Liver (tissue), 9 donors: ENCODE data around the gene EIF3D. TPM values are rescaled to one million over a fixed set of nuclear protein-coding genes. Genes with fewer than 3 reads are reported as not detected.

Experiments
- DNase-seq: peaks from one replicate; pipeline ENCODE4 v3.0.0-alpha.2; 2017; ENCODE audit warnings: low spot score
- H3K27ac ChIP-seq, 2 donors: one replicate each; pipeline ENCODE4 v1.7.0; 2013; ENCODE audit warnings: inconsistent platforms in 2 of 2, low read length in 2 of 2, control low read depth in 1 of 2, low read depth in 1 of 2, mild to moderate bottlenecking in 1 of 2
- H3K27me3 ChIP-seq, 4 donors: one replicate each; pipeline versions ENCODE4 v1.6.1 to v1.7.0; 2013; ENCODE audit warnings: low read length in 3 of 4, inconsistent platforms in 1 of 4, mild to moderate bottlenecking in 1 of 4, moderate library complexity in 1 of 4; ENCODE audit not compliant: control insufficient read depth in 4 of 4, insufficient read depth in 4 of 4
- H3K36me3 ChIP-seq, 4 donors: one replicate each; pipeline versions ENCODE4 v1.6.1 to v1.7.0; 2013; ENCODE audit warnings: low read length in 3 of 4, mild to moderate bottlenecking in 3 of 4, low read depth in 1 of 4, moderate library complexity in 1 of 4; ENCODE audit not compliant: control insufficient read depth in 4 of 4, insufficient read depth in 3 of 4
- H3K4me1 ChIP-seq, 4 donors: one replicate each; pipeline versions ENCODE4 v1.6.1 to v1.7.0; 2013; ENCODE audit warnings: low read length in 3 of 4, mild to moderate bottlenecking in 3 of 4, moderate library complexity in 1 of 4; ENCODE audit not compliant: control insufficient read depth in 4 of 4, insufficient read depth in 4 of 4
- H3K4me3 ChIP-seq, 3 donors: one replicate each; pipeline versions ENCODE4 v1.6.1 to v1.7.0; 2013; ENCODE audit warnings: low read length in 3 of 3, control low read depth in 1 of 3, low read depth in 1 of 3, mild to moderate bottlenecking in 1 of 3
- H3K9ac ChIP-seq, 2 donors: one replicate each; pipeline ENCODE4 v1.7.0; 2013; ENCODE audit warnings: low read length in 2 of 2, mild to moderate bottlenecking in 2 of 2, moderate library complexity in 2 of 2, control low read depth in 1 of 2, low read depth in 1 of 2
- H3K9me3 ChIP-seq, 4 donors: one replicate each; pipeline versions ENCODE4 v1.6.1 to v1.7.0; 2013; ENCODE audit warnings: low read length in 3 of 4; ENCODE audit not compliant: control insufficient read depth in 4 of 4
- ATF3 ChIP-seq: IDR thresholded peaks from 2 replicates; pipeline ENCODE4 v1.6.1; 2016; ENCODE audit warnings: antibody characterized with exemption
- CTCF ChIP-seq: fragments of 150-350 bp; IDR thresholded peaks from 2 replicates; pipeline ENCODE4 v1.5.1; 2017; ENCODE audit warnings: improper control_type of control experiment, low read depth, low read length; ENCODE audit not compliant: missing input control
- EGR1 ChIP-seq, 2 donors: IDR thresholded peaks; 2 replicates each; pipeline ENCODE4 v1.6.1; 2016 to 2018; ENCODE audit warnings: antibody characterized with exemption in 2 of 2, low read depth in 2 of 2
- FOXA1 ChIP-seq: IDR thresholded peaks from 2 replicates; pipeline ENCODE4 v1.6.1; 2016; ENCODE audit warnings: antibody characterized with exemption
- FOXA2 ChIP-seq: IDR thresholded peaks from 2 replicates; pipeline ENCODE4 v1.6.1; 2016; ENCODE audit warnings: antibody characterized with exemption
- GABPA ChIP-seq, 2 donors: IDR thresholded peaks in 1 of 2; conservative IDR thresholded peaks in 1 of 2; 2 replicates each; pipeline ENCODE4 v1.6.1; 2016; ENCODE audit warnings: antibody characterized with exemption in 2 of 2, mild to moderate bottlenecking in 1 of 2, moderate library complexity in 1 of 2
- HNF4A ChIP-seq, 2 donors: conservative IDR thresholded peaks; 2 replicates each; pipeline ENCODE4 v1.6.1; 2016; ENCODE audit warnings: antibody characterized with exemption in 2 of 2, mild to moderate bottlenecking in 2 of 2
- HNF4G ChIP-seq: IDR thresholded peaks from 2 replicates; pipeline ENCODE4 v1.6.1; 2016; ENCODE audit warnings: antibody characterized with exemption
- MAX ChIP-seq: IDR thresholded peaks from 2 replicates; pipeline ENCODE4 v1.6.1; 2016; ENCODE audit warnings: antibody characterized with exemption
- NR2F2 ChIP-seq: IDR thresholded peaks from 2 replicates; pipeline ENCODE4 v1.6.1; 2016; ENCODE audit warnings: antibody characterized with exemption
- RAD21 ChIP-seq, 2 donors: IDR thresholded peaks; 2 replicates each; pipeline ENCODE4 v1.6.1; 2016; ENCODE audit warnings: antibody characterized with exemption in 2 of 2, mild to moderate bottlenecking in 2 of 2
- REST ChIP-seq: IDR thresholded peaks from 2 replicates; pipeline ENCODE4 v1.6.1; 2016; ENCODE audit warnings: antibody characterized with exemption, mild to moderate bottlenecking
- RXRA ChIP-seq, 2 donors: IDR thresholded peaks; 2 replicates each; pipeline ENCODE4 v1.6.1; 2017 to 2018; ENCODE audit warnings: antibody characterized with exemption in 2 of 2, mild to moderate bottlenecking in 1 of 2
- SP1 ChIP-seq: IDR thresholded peaks from 2 replicates; pipeline ENCODE4 v1.6.1; 2018; ENCODE audit warnings: antibody characterized with exemption, mild to moderate bottlenecking
- TAF1 ChIP-seq: conservative IDR thresholded peaks from 2 replicates; pipeline ENCODE4 v1.6.1; 2016; ENCODE audit warnings: antibody characterized with exemption, mild to moderate bottlenecking
- YY1 ChIP-seq: IDR thresholded peaks from 2 replicates; pipeline ENCODE4 v1.6.1; 2016; ENCODE audit warnings: antibody characterized with exemption, mild to moderate bottlenecking
- WGBS: extraction: QIAGEN DNeasy Blood & Tissue Kit; methylation state at CpG from one replicate; pipeline ENCODE4 v1.1.7; 2013; 5-methylcytosine and 5-hydroxymethylcytosine counted together
- polyA plus RNA-seq, 2 donors: library from polyadenylated mRNA; stranded (reverse) in 1 of 2; unstranded in 1 of 2; fragments of 200-250 nt in 1 of 2; fragments of >200 nt in 1 of 2; fragmentation: Nextera tagmentation in 1 of 2; extraction: Ambion mirVana in 1 of 2; gene quantifications; one replicate each; pipeline versions ENCODE4 v1.2.1 to v1.2.3, GENCODE V29; 2013 to 2015
- total RNA-seq, 2 donors: library from RNA; depleted of rRNA; stranded (reverse); fragments of >200 nt; gene quantifications; one replicate each; pipeline ENCODE4 v1.2.3, GENCODE V29; 2014
- donor health status: healthy.
- donor health status: healthy.
- donor health status: healthy.
- donor health status: healthy.
- donor health status: healthy.

EIF3D gene
- total and polyA plus RNA-seq, 4 donors, result 32.8 to 169 (median 80.3) TPM

GRCh38 chr22:36554098-36554497 is 25.1 kb upstream of the EIF3D start:
- H3K36me3 ChIP-seq, result no peaks in the 10 kb centered on the region
- DNase-seq, result no peak
- H3K9ac ChIP-seq, result no peak overlapping the region
- H3K9me3 ChIP-seq, result no peaks in the 10 kb centered on the region
- no peaks in the 10 kb centered on the region for H3K4me1 ChIP-seq
- H3K27me3 ChIP-seq, result peaks cover 0 to 3% (median 1%) of the 10 kb centered on the region in 4 donors
- H3K27ac ChIP-seq, result no peak overlapping the region
- WGBS, result 50% methylated on average over 5 of the region's 5 CpGs
- no peak for TF ChIP-seq MAX
- TF ChIP-seq FOXA2, result no peak
- no peak for TF ChIP-seq HNF4G
- TF ChIP-seq REST, result no peak
- TF ChIP-seq RXRA (IDR thresholded peaks at IDR 0.05), result no peak
- no peak for TF ChIP-seq HNF4A (conservative IDR thresholded peaks at IDR 0.05)
- no peak for TF ChIP-seq ATF3
- no peak for TF ChIP-seq RAD21 (IDR thresholded peaks at IDR 0.05)
- no peak for TF ChIP-seq SP1
- no peak for TF ChIP-seq EGR1 (IDR thresholded peaks at IDR 0.05; ENCODE audit: low read depth in 2 of 2)
- TF ChIP-seq CTCF, result no peak
- no peak for TF ChIP-seq YY1
- no peak for TF ChIP-seq TAF1
- TF ChIP-seq NR2F2, result no peak
- TF ChIP-seq GABPA (IDR thresholded peaks at IDR 0.05 in 1 of 2, conservative IDR thresholded peaks at IDR 0.05 in 1 of 2), result no peak
- no peak for TF ChIP-seq FOXA1
- H3K4me3 ChIP-seq, result no peak overlapping the region

GRCh38 chr22:36552289-36552688 is 23.3 kb upstream of the EIF3D start:
- H3K4me1 ChIP-seq, result no peaks in the 10 kb centered on the region
- H3K36me3 ChIP-seq, result no peaks in the 10 kb centered on the region
- WGBS, result 66% methylated on average over 1 of the region's 1 CpG
- H3K9ac ChIP-seq, result no peak overlapping the region
- no peaks in the 10 kb centered on the region for H3K9me3 ChIP-seq
- TF ChIP-seq YY1 (no peak), NR2F2 (no peak), SP1 (no peak), HNF4G (no peak), TAF1 (no peak)
- H3K27ac ChIP-seq, result no peak overlapping the region
- peaks cover 0 to under 1% (median 0%) of the 10 kb centered on the region in 4 donors for H3K27me3 ChIP-seq
- no peak for DNase-seq
- no peak overlapping the region for H3K4me3 ChIP-seq
